Heart right ventricle (tissue), 16 donors: ENCODE measurements around the gene MRPL4. TPM values are rescaled to one million over a fixed set of nuclear protein-coding genes. Genes with fewer than 3 reads are reported as not detected.

Source experiments
- ATAC-seq, 8 donors: fragments of 200-7000 bp; cut with Tn5 transposase; one replicate each; pipeline ENCODE4 v1.9.1; 2020; ENCODE audit warnings: mild to moderate bottlenecking in 8 of 8, moderate library complexity in 8 of 8, moderate number of reproducible peaks in 1 of 8
- DNase-seq, 2 donors: peaks; one replicate each; pipeline ENCODE4 v3.0.0-alpha.2; 2020
- H3K27ac ChIP-seq, 10 donors: fragments of 200-600 bp; sonication (generic) in 2 of 10; one replicate each; pipeline versions ENCODE4 v1.5.0 to v1.8.0; 2020 to 2022; ENCODE audit warnings: mild to moderate bottlenecking in 3 of 10
- H3K27me3 ChIP-seq, 7 donors: fragments of 200-600 bp; one replicate each; pipeline ENCODE4 v1.8.0; 2021 to 2022; ENCODE audit warnings: mild to moderate bottlenecking in 2 of 7
- H3K36me3 ChIP-seq, 9 donors: fragments of 200-600 bp; sonication (generic) in 1 of 9; one replicate each; pipeline versions ENCODE4 v1.5.0 to v1.8.0; 2020 to 2022; ENCODE audit warnings: mild to moderate bottlenecking in 2 of 9
- H3K4me1 ChIP-seq, 9 donors: fragments of 200-600 bp; sonication (generic) in 1 of 9; one replicate each; pipeline versions ENCODE4 v1.5.0 to v1.8.0; 2020 to 2022; ENCODE audit warnings: mild to moderate bottlenecking in 4 of 9
- H3K4me3 ChIP-seq, 10 donors: fragments of 200-600 bp; sonication (generic) in 2 of 10; one replicate each; pipeline versions ENCODE4 v1.5.0 to v1.8.0; 2020 to 2022; ENCODE audit warnings: mild to moderate bottlenecking in 7 of 10, moderate library complexity in 2 of 10
- H3K9me3 ChIP-seq, 11 donors: fragments of 200-600 bp in 10 of 11; sonication (generic) in 2 of 11; one replicate each; pipeline versions ENCODE4 v1.5.0 to v1.8.0; 2013 to 2022; ENCODE audit warnings: mild to moderate bottlenecking in 2 of 11, control low read depth in 1 of 11, moderate library complexity in 1 of 11
- WGBS, 2 donors: extraction: QIAGEN DNeasy Blood & Tissue Kit; methylation state at CpG; one replicate each; pipeline ENCODE4 v1.1.7; 2013; ENCODE audit warnings: inconsistent platforms in 1 of 2; 5-methylcytosine and 5-hydroxymethylcytosine counted together
- intact Hi-C, 10 donors: fragments of 100-400 bp; cut with DNase I; formaldehyde crosslinking; loops; one replicate each; pipeline versions ENCODE4 v1.11.1 to v1.14.2; 2022
- microRNA-seq, 2 donors: library from miRNA; unstranded; fragments of <30 nt; microRNA quantifications; one replicate each; pipeline ENCODE4 v1.2.0, GENCODE V29; 2021
- polyA plus RNA-seq, 2 donors: library from polyadenylated mRNA; stranded (reverse); fragments of 200-250 nt; gene quantifications; one replicate each; pipeline ENCODE4 v1.2.3, GENCODE V29; 2013
- total RNA-seq, 10 donors: library from RNA; stranded (reverse); fragmentation: NEBNext Ultra II Directional in 3 of 10; extraction: Animal tissue kit (Norgen Biotek cat#: 25700) in 3 of 10; gene quantifications; one replicate each; pipeline versions ENCODE4 v1.2.1 to v1.2.4, GENCODE V29; 2021 to 2023
- TF ChIP-seq, protein P1 (sequence below), 9 donors: fragments of 200-600 bp; sonication (generic) in 2 of 9; IDR thresholded peaks; one replicate each; pipeline versions ENCODE4 v1.5.0 to v1.8.0; 2021 to 2022; ENCODE audit warnings: antibody characterized with exemption in 9 of 9, mild to moderate bottlenecking in 5 of 9, moderate library complexity in 1 of 9
- donor health status: Arrhythmogenic right ventricular cardiomyopathy.
- donor health status: ischemic (EF 13 %, LVEDD 7.1; RV severe dilation, severe dysfunction).
- donor health status: healthy with polysubstance abuse.
- donor health status: DM: no; HTN: yes; CAD: no.
- donor health status: DM: no; HTN: no; CAD: no.
- donor health status: ischemic (EF 25% LVEDD 6.9; RV normal size, moderate dysfunction).
- donor health status: ischemic (EF 25% LVEDD 5.7; RV mildly dilated, moderate dysfunction).
- donor health status: healthy.
- donor health status: DM: yes; HTN: yes; CAD: no.
- donor health status: Ischemic cardiomyopathy.
- donor health status: ischemic (EF 35%, LVEDD 5.7; RV mildly dilated, moderate dysfunction).
- donor health status: nonischemic (EF 11% LVEDD 7.7; RV severe dilation, severe dysfunction).
- donor health status: DM: yes; HTN: yes; CAD: no.
- donor health status: PGD.
- donor health status: ischemic (EF 29% LVEDD 5.4; RV normal size, mild dysfunction).
- donor health status: nonischemic (EF 23%, LVEDD 6.1; RV moderate dilation, normal function).

The MRPL4 gene
- total and polyA plus RNA-seq, 12 donors, result 29.0 to 101 (median 69.0) TPM

DNA sequence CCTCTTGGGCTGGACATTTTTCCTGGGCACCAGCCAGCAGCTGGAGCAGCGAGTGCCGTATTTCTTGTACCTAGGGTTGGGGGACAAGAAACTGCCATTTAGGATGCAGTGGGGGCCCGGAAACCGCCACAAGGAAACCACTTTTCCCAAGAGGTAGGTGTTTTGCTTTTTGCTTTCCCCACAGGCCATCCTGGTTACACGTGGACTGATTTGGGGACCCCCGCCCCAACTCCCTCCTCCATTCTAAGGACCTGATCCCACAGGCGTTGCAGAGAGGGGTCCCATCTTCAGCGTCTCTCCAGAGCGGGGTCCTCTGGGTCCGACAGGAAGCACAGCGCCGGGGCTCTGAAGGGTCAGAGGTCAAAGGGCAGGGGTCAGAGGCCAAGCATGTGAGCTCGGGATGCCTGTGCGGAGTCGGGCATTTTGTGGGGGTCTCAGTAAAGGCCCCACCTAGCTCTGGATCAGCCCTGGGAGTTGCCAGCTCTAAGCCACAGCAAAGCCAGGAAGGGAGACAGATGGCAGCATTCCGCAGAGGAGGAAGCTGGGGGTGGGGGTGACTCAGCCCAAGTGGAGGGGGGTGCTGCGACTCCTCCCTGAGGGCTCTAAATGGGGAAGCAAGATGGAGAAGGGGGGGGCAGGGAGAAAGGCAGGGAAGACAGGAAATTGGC is 53.3 kb downstream of the MRPL4 start:
- H3K27ac ChIP-seq, result peak overlapping the region in 1 of 10 donors; percentile 78
- intact Hi-C loops, result no loop called here
- peak overlapping the region in 1 of 10 donors; percentile 22 for H3K4me3 ChIP-seq

DNA sequence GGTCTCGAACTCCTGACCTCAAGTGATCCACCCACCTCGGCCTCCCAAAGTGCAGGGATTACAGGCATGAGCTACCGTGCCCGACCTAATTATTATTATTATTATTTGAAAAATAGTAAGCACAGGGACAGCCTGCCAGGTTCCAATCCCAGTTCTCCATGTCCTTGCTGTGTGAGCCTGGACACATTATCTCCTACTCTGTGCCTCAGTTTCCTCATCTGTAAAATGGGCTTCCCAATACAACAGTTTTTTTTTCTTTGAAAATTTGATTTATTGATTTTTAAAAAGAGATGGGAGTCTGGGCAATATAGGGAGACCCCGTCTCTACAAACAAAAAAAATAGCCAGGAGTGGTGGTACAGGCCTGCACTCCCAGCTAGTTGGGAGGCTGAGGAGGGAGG is 54.3 kb downstream of the MRPL4 start:
- DNase-seq (no peak), ATAC-seq (no peak)
- Histone ChIP-seq H3K4me3 (no peak overlapping the region), H3K4me1 (peaks cover 0 to 21% (median 0%) of the 10 kb centered on the region in 9 donors), H3K36me3 (peaks cover 0 to 20% (median 0%) of the 10 kb centered on the region in 9 donors), H3K27me3 (peaks cover 0 to 7% (median 0%) of the 10 kb centered on the region in 7 donors), H3K27ac (no peak overlapping the region), H3K9me3 (no peaks in the 10 kb centered on the region)
- TF ChIP-seq, protein P1, sequence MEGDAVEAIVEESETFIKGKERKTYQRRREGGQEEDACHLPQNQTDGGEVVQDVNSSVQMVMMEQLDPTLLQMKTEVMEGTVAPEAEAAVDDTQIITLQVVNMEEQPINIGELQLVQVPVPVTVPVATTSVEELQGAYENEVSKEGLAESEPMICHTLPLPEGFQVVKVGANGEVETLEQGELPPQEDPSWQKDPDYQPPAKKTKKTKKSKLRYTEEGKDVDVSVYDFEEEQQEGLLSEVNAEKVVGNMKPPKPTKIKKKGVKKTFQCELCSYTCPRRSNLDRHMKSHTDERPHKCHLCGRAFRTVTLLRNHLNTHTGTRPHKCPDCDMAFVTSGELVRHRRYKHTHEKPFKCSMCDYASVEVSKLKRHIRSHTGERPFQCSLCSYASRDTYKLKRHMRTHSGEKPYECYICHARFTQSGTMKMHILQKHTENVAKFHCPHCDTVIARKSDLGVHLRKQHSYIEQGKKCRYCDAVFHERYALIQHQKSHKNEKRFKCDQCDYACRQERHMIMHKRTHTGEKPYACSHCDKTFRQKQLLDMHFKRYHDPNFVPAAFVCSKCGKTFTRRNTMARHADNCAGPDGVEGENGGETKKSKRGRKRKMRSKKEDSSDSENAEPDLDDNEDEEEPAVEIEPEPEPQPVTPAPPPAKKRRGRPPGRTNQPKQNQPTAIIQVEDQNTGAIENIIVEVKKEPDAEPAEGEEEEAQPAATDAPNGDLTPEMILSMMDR (IDR thresholded peaks at IDR 0.05), result no peak
- intact Hi-C loops, result no loop called here
- WGBS, 2 donors, result 92 to 96% methylated on average over 5 of the region's 5 CpGs

More for the DNA sequence above, 53.3 kb downstream of the MRPL4 start:
- Histone ChIP-seq H3K4me1 (peaks cover 0 to 23% (median 0%) of the 10 kb centered on the region in 9 donors), H3K27me3 (peaks cover 0 to 15% (median 0%) of the 10 kb centered on the region in 7 donors), H3K9me3 (no peaks in the 10 kb centered on the region), H3K36me3 (peaks cover 0 to 15% (median 0%) of the 10 kb centered on the region in 9 donors)
- peak in 1 of 2 donors; percentile 55 for DNase-seq
- peak in 7 of 8 donors; percentile 18 to 77 (median 43) for ATAC-seq
- WGBS, 2 donors, result 83 to 86% methylated on average over 17 of the region's 17 CpGs
- TF ChIP-seq, protein P1 (IDR thresholded peaks at IDR 0.05), result no peak

DNA sequence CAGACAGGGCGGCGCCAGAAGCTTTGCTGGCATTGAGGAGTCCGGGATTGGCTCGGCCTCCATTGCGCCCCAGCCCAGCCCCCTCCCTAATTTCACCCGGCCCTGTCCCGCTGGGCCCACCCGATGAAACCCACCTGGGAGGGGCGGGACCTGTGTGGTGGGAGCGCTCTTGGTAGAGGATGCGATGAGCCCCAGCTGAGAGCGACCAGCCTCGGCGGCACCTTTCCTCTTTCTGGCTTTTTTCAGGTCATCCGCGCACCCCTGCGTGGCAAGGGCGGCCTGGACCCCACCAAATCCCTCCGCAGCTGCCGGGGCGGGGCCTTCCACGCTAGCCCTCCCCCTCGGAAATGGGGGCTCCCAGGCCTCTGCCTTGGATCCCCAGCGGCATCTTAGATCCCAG is 57.4 kb downstream of the MRPL4 start, which contains the start of gene ZGLP1:
Gene ZGLP1, minus strand, starts transcription at position 393 of the 400 bp plus-strand sequence.
- WGBS, 2 donors, result 95 to 98% methylated on average over 24 of the region's 24 CpGs

More for the DNA sequence above, 57.4 kb downstream of the MRPL4 start, which contains the start of gene ZGLP1:
- TF ChIP-seq, protein P1 (IDR thresholded peaks at IDR 0.05), result no peak
- H3K4me3 ChIP-seq, result no peak within 1 kb of the TSS
- peaks cover 0 to 15% (median under 1%) of the 10 kb centered on the region in 9 donors for H3K4me1 ChIP-seq
- ATAC-seq (no peak), DNase-seq (no peak)
- intact Hi-C loops, result no loop called here
- no peaks in the 10 kb centered on the region for H3K27me3 ChIP-seq
- H3K9me3 ChIP-seq, result no peaks in the 10 kb centered on the region
- H3K27ac ChIP-seq, result no peak within 1 kb of the TSS
- H3K36me3 ChIP-seq, result peaks cover 0 to 34% (median 0%) of the 10 kb centered on the region in 9 donors

Small RNA genes within 50 kb of the gene (microRNA-seq; reads per million reads assigned to microRNA genes)
- 0 reads per million in 2 donors for gene MIR4322

Other genes starting within 250 kb of the MRPL4 start
- 10 to 100 TPM in 4 of 10 donors, 1 to 10 TPM in 6; 3.8 to 27.8 (median 6.1) TPM for gene COL5A3, start 241.7 kb upstream of the MRPL4 start, total RNA-seq
- gene COL5A3, start 241.7 kb upstream of the MRPL4 start, polyA plus RNA-seq, result 10 to 100 TPM; 18.2 to 35.6 TPM
- gene RDH8, start 238.7 kb upstream of the MRPL4 start, total RNA-seq, result not detected
- gene RDH8, start 238.7 kb upstream of the MRPL4 start, polyA plus RNA-seq, result not detected
- 10 to 100 TPM in 4 of 10 donors, 1 to 10 TPM in 6; 4.0 to 18.9 (median 9.6) TPM for gene SHFL, start 165.9 kb upstream of the MRPL4 start, total RNA-seq
- 10 to 100 TPM; 11.1 to 30.2 TPM for gene SHFL, start 165.9 kb upstream of the MRPL4 start, polyA plus RNA-seq
- under 1 TPM in 1 of 10 donors, not detected in 9; 0.14 TPM for gene ANGPTL6, start 149.5 kb upstream of the MRPL4 start, total RNA-seq
- gene ANGPTL6, start 149.5 kb upstream of the MRPL4 start, polyA plus RNA-seq, result under 1 TPM; 0.09 to 0.37 TPM
- gene PPAN, start 145.9 kb upstream of the MRPL4 start, total RNA-seq, result 10 to 100 TPM; 17.6 to 43.3 (median 20.7) TPM
- gene PPAN, start 145.9 kb upstream of the MRPL4 start, polyA plus RNA-seq, result 10 to 100 TPM; 34.3 to 47.7 TPM
- gene P2RY11, start 140.5 kb upstream of the MRPL4 start, total RNA-seq, result 10 to 100 TPM in 1 of 10 donors, 1 to 10 TPM in 9; 4.9 to 13.8 (median 6.8) TPM
- 1 to 10 TPM; 4.2 to 4.7 TPM for gene P2RY11, start 140.5 kb upstream of the MRPL4 start, polyA plus RNA-seq
- 100 to 1,000 TPM; 146 to 193 (median 180) TPM for gene EIF3G, start 132.3 kb upstream of the MRPL4 start, total RNA-seq
- 100 to 1,000 TPM; 113 to 241 TPM for gene EIF3G, start 132.3 kb upstream of the MRPL4 start, polyA plus RNA-seq
- 10 to 100 TPM; 11.8 to 36.4 (median 21.6) TPM for gene DNMT1, start 57.3 kb upstream of the MRPL4 start, total RNA-seq
- 10 to 100 TPM; 20.9 to 34.7 TPM for gene DNMT1, start 57.3 kb upstream of the MRPL4 start, polyA plus RNA-seq
- 10 to 100 TPM in 1 of 10 donors, 1 to 10 TPM in 9; 1.8 to 12.2 (median 3.3) TPM for gene S1PR2, start 20.9 kb upstream of the MRPL4 start, total RNA-seq
- 1 to 10 TPM; 1.8 to 4.8 TPM for gene S1PR2, start 20.9 kb upstream of the MRPL4 start, polyA plus RNA-seq
- 10 to 100 TPM in 3 of 10 donors, 1 to 10 TPM in 7; 3.6 to 66.6 (median 9.3) TPM for gene ICAM1, start 18.9 kb downstream of the MRPL4 start, total RNA-seq
- 10 to 100 TPM in 1 of 2 donors, 1 to 10 TPM in 1; 6.9 to 12.1 TPM for gene ICAM1, start 18.9 kb downstream of the MRPL4 start, polyA plus RNA-seq
- under 1 TPM in 9 of 10 donors, not detected in 1; 0.17 to 0.83 (median 0.48) TPM for gene ICAM4, start 34.7 kb downstream of the MRPL4 start, total RNA-seq
- under 1 TPM; 0.59 to 0.73 TPM for gene ICAM4, start 34.7 kb downstream of the MRPL4 start, polyA plus RNA-seq
- gene ICAM5, start 37.7 kb downstream of the MRPL4 start, total RNA-seq, result under 1 TPM in 7 of 10 donors, not detected in 3; 0.18 to 0.62 (median 0.34) TPM
- gene ICAM5, start 37.7 kb downstream of the MRPL4 start, polyA plus RNA-seq, result 1 to 10 TPM in 1 of 2 donors, under 1 TPM in 1; 0.51 to 1.0 TPM
- 1 to 10 TPM in 2 of 10 donors, under 1 TPM in 8; 0.34 to 1.4 (median 0.80) TPM for gene ZGLP1, start 57.6 kb downstream of the MRPL4 start, total RNA-seq
- 1 to 10 TPM; 1.5 to 8.9 TPM for gene ZGLP1, start 57.6 kb downstream of the MRPL4 start, polyA plus RNA-seq
- 10 to 100 TPM; 11.7 to 21.8 (median 17.1) TPM for gene FDX2, start 63.8 kb downstream of the MRPL4 start, total RNA-seq
- 10 to 100 TPM; 33.7 to 35.5 TPM for gene FDX2, start 63.8 kb downstream of the MRPL4 start, polyA plus RNA-seq
- 10 to 100 TPM in 9 of 10 donors, 1 to 10 TPM in 1; 10.0 to 16.9 (median 12.4) TPM for gene RAVER1, start 81.3 kb downstream of the MRPL4 start, total RNA-seq
- 1 to 10 TPM; 5.1 to 9.5 TPM for gene RAVER1, start 81.3 kb downstream of the MRPL4 start, polyA plus RNA-seq
- 10 to 100 TPM; 14.0 to 77.2 (median 17.9) TPM for gene ICAM3, start 87.4 kb downstream of the MRPL4 start, total RNA-seq
- 10 to 100 TPM in 1 of 2 donors, 1 to 10 TPM in 1; 6.1 to 13.1 TPM for gene ICAM3, start 87.4 kb downstream of the MRPL4 start, polyA plus RNA-seq
- gene TYK2, start 128.4 kb downstream of the MRPL4 start, total RNA-seq, result 10 to 100 TPM; 37.0 to 80.2 (median 55.8) TPM
- 100 to 1,000 TPM in 1 of 2 donors, 10 to 100 TPM in 1; 76.3 to 182 TPM for gene TYK2, start 128.4 kb downstream of the MRPL4 start, polyA plus RNA-seq
- 100 to 1,000 TPM; 106 to 179 (median 121) TPM for gene CDC37, start 151.3 kb downstream of the MRPL4 start, total RNA-seq
- 100 to 1,000 TPM; 217 to 422 TPM for gene CDC37, start 151.3 kb downstream of the MRPL4 start, polyA plus RNA-seq
- 10 to 100 TPM; 10.4 to 50.7 (median 17.3) TPM for gene PDE4A, start 168.3 kb downstream of the MRPL4 start, total RNA-seq
- 10 to 100 TPM in 1 of 2 donors, 1 to 10 TPM in 1; 3.5 to 14.3 TPM for gene PDE4A, start 168.3 kb downstream of the MRPL4 start, polyA plus RNA-seq